MM.1S (cell line): ENCODE results near the gene GASK1A.

Experiments
- DNase-seq: peaks from one replicate; pipeline ENCODE4 v3.0.0-alpha.2; 2015
- H2AFZ ChIP-seq: fragments of 300-600 bp; sonication (generic); 2 replicates; pipeline ENCODE4 v1.6.0; 2016; ENCODE audit warnings: antibody characterized with exemption, low read length
- H3F3A ChIP-seq: fragments of 300-600 bp; sonication (generic); 2 replicates; pipeline ENCODE4 v1.6.1; 2016; ENCODE audit warnings: mild to moderate bottlenecking, antibody characterized with exemption, low read length, moderate library complexity, mixed read lengths; ENCODE audit not compliant: insufficient read depth
- H3K27ac ChIP-seq: fragments of 300-600 bp; sonication (generic); 2 replicates; pipeline ENCODE4 v1.5.1; 2016; ENCODE audit warnings: mild to moderate bottlenecking, low read length
- H3K27me3 ChIP-seq: fragments of 300-600 bp; sonication (generic); replicated peaks from 2 replicates; pipeline ENCODE4 v1.6.0; 2016; ENCODE audit warnings: low read length; ENCODE audit not compliant: insufficient read depth
- H3K36me3 ChIP-seq: fragments of 300-600 bp; sonication (generic); replicated peaks from 2 replicates; pipeline ENCODE4 v1.6.1; 2016; ENCODE audit warnings: mild to moderate bottlenecking, low read length, mixed read lengths; ENCODE audit not compliant: insufficient read depth
- H3K4me1 ChIP-seq: fragments of 300-600 bp; sonication (generic); 2 replicates; pipeline ENCODE4 v1.6.1; 2016; ENCODE audit warnings: low read length, mixed read lengths
- H3K4me2 ChIP-seq: fragments of 300-600 bp; sonication (generic); 2 replicates; pipeline ENCODE4 v1.6.0; 2016; ENCODE audit warnings: low read depth, low read length
- H3K4me3 ChIP-seq: fragments of 300-600 bp; sonication (generic); 2 replicates; pipeline ENCODE4 v1.5.1; 2016; ENCODE audit warnings: low read length, mixed read lengths
- H3K79me2 ChIP-seq: fragments of 300-600 bp; sonication (generic); 2 replicates; pipeline ENCODE4 v1.6.1; 2016; ENCODE audit warnings: mixed run types, low read length, mixed read lengths
- H3K9ac ChIP-seq: fragments of 300-600 bp; sonication (generic); 2 replicates; pipeline ENCODE4 v1.6.1; 2016; ENCODE audit warnings: low read length, mixed read lengths
- H3K9me2 ChIP-seq: fragments of 300-600 bp; sonication (generic); replicated peaks from 2 replicates; pipeline ENCODE4 v1.6.1; 2016; ENCODE audit warnings: mild to moderate bottlenecking, low read length, mixed read lengths; ENCODE audit not compliant: insufficient read depth
- H3K9me3 ChIP-seq: fragments of 300-600 bp; sonication (generic); replicated peaks from 2 replicates; pipeline ENCODE4 v1.6.1; 2016; ENCODE audit warnings: mild to moderate bottlenecking, low read length, mixed read lengths; ENCODE audit not compliant: insufficient read depth
- H4K20me1 ChIP-seq: fragments of 300-600 bp; sonication (generic); 2 replicates; pipeline ENCODE4 v1.6.1; 2016; ENCODE audit warnings: mild to moderate bottlenecking, low read length, moderate library complexity, mixed read lengths; ENCODE audit not compliant: insufficient read depth
- CTCF ChIP-seq: fragments of 300-600 bp; sonication (generic); IDR thresholded peaks from 2 replicates; pipeline ENCODE4 v1.5.1; 2016; ENCODE audit warnings: antibody characterized with exemption, low read length, mixed read lengths
- EZH2 ChIP-seq: fragments of 300-600 bp; sonication (generic); optimal IDR thresholded peaks from 2 replicates; pipeline ENCODE3; 2017; ENCODE audit warnings: low read depth, mild to moderate bottlenecking, antibody characterized with exemption, low read length, mixed read lengths
- EZH2phosphoT487 ChIP-seq: fragments of 300-600 bp; sonication (generic); IDR thresholded peaks from 2 replicates; pipeline ENCODE4 v1.6.1; 2018; ENCODE audit warnings: antibody characterized with exemption, low read length

Gene GASK1A

GRCh38 chr3:42935472-42935871, 43.6 kb upstream of the GASK1A start:
- no peak overlapping the region for H3K4me2 ChIP-seq
- DNase-seq = no peak
- no peaks in the 10 kb centered on the region for H3K9me3 ChIP-seq
- H3K36me3 ChIP-seq = no peaks in the 10 kb centered on the region
- no peaks in the 10 kb centered on the region for H3K27me3 ChIP-seq
- H3K27ac ChIP-seq = no peak overlapping the region
- no peaks in the 10 kb centered on the region for H3K79me2 ChIP-seq
- H3K9ac ChIP-seq = no peak overlapping the region
- H3K9me2 ChIP-seq = no peaks in the 10 kb centered on the region
- no peak overlapping the region for H3K4me3 ChIP-seq
- TF ChIP-seq EZH2phosphoT487 = no peak
- no peak for TF ChIP-seq EZH2
- TF ChIP-seq CTCF = no peak
- H3F3A ChIP-seq = no peaks in the 10 kb centered on the region
- H2AFZ ChIP-seq = no peak overlapping the region
- H3K4me1 ChIP-seq = no peaks in the 10 kb centered on the region
- no peaks in the 10 kb centered on the region for H4K20me1 ChIP-seq

- Histone ChIP-seq H3K4me3 (no peak overlapping the region), H3K9ac (no peak overlapping the region), H3K79me2 (no peaks in the 10 kb centered on the region), H3K27ac (no peak overlapping the region), H3F3A (no peaks in the 10 kb centered on the region), H3K9me2 (no peaks in the 10 kb centered on the region), H4K20me1 (no peaks in the 10 kb centered on the region), H3K27me3 (no peaks in the 10 kb centered on the region), H3K9me3 (no peaks in the 10 kb centered on the region), H2AFZ (no peak overlapping the region), H3K4me1 (no peaks in the 10 kb centered on the region), H3K36me3 (no peaks in the 10 kb centered on the region), H3K4me2 (no peak overlapping the region)
- no peak for DNase-seq
- TF ChIP-seq CTCF (no peak), EZH2 (no peak), EZH2phosphoT487 (no peak)
These were observed 42.7 kb upstream of the GASK1A start for GRCh38 chr3:42936157-42936981.

- no peaks in the 10 kb centered on the region for H3K27me3 ChIP-seq
- H3K4me3 ChIP-seq = no peak overlapping the region
- no peaks in the 10 kb centered on the region for H3K4me1 ChIP-seq
- no peak overlapping the region for H2AFZ ChIP-seq
- TF ChIP-seq EZH2 (no peak), EZH2phosphoT487 (no peak), CTCF (no peak)
- no peaks in the 10 kb centered on the region for H3K9me2 ChIP-seq
- no peak overlapping the region for H3K9ac ChIP-seq
- H3K79me2 ChIP-seq = no peaks in the 10 kb centered on the region
- H3K4me2 ChIP-seq = no peak overlapping the region
- H3K27ac ChIP-seq = no peak overlapping the region
- H3F3A ChIP-seq = no peaks in the 10 kb centered on the region
- H3K36me3 ChIP-seq = no peaks in the 10 kb centered on the region
- no peak for DNase-seq
- H3K9me3 ChIP-seq = no peaks in the 10 kb centered on the region
- no peaks in the 10 kb centered on the region for H4K20me1 ChIP-seq
These were observed 41.8 kb upstream of the GASK1A start for GRCh38 chr3:42937334-42937733.
